KOPT-K1 (cell line): ENCODE data around the gene FHOD3.

Experiments
- H3K27ac ChIP-seq: fragments of 200-600 bp; sonication (generic); 2 replicates; pipeline ENCODE4 v1.5.1; 2016; ENCODE audit warnings: antibody characterized with exemption, mild to moderate bottlenecking, low read depth, low read length; ENCODE audit not compliant: poor library complexity, severe bottlenecking
- H3K36me3 ChIP-seq: fragments of 200-600 bp; sonication (generic); 2 replicates; pipeline ENCODE4 v1.5.1; 2017; ENCODE audit warnings: antibody characterized with exemption, mild to moderate bottlenecking, low read length, moderate library complexity; ENCODE audit not compliant: insufficient read depth
- H3K9me3 ChIP-seq: fragments of 200-600 bp; sonication (generic); 2 replicates; pipeline ENCODE4 v1.5.1; 2017; ENCODE audit warnings: antibody characterized with exemption, low read length, mild to moderate bottlenecking; ENCODE audit not compliant: insufficient read depth, poor library complexity, severe bottlenecking

Gene FHOD3

DNA sequence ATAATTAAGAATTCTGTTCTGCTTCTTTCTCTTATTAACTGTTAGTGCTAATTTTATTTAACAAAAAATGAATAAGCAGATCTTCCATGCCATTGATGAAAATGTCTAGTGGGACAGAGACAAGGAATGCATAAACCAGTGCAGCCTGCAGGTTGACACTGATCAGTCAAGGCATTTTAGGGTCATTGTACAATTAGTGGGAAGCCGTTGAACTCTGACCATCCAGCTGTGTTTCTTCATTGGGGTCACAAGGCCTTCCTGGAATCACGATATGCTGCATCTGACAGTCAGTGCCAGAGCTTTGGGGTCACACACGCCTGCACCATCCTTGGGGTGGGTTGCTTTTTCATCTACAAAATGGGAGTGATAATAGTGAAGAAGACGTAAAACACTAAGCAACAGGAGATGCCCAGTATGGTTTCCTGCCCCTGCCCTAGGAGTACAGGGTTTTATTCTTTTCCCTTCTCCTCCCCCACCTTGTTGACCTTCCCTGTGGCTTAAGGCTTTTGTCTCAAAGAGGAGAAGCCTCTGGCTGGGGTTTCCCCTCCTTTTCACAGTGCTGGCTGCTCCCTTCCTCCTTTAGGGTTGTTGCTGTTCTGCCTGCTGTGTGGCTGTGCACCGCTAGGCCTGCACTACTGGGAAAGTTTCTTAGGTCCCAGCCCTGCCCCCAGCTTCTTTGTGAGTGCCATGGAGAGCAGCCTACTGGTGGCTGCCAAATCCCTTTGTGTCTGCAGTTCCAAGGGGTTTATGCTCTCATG is 285.7 kb downstream of the FHOD3 start:
- Histone ChIP-seq H3K27ac (no peak overlapping the region), H3K36me3 (no peaks in the 10 kb centered on the region), H3K9me3 (no peaks in the 10 kb centered on the region)

DNA sequence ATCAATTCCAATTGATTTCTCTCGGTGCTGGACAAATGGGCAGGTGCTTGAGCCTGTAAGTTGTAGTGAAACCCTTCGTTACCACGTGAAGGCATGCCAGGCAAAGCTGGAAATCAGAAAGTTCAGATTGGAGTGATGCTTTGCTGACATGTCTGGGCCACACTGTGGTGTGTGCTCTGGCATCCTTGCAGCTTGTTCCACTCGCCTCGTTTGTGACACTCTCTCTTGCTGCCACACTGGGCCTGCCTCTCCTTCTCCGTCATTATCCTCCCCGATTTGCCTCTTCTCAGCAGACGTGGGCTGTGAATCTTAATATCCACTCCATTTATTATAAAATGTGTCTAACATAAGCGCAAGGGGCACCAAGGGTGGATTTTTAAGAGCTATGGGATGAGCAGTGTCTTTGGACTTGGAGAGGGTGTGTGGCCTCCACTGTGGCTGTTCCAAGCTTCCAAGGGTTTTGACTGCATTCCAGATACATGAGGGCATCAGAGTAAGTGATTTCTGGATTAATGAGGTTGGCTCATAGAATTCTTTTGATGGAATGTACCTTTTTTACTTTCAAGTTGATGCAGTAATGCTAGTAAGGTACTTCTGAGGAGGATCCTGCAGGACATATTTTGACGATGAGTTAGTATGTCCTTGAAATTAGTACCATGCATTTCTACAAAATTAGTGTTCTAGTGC is 292.5 kb downstream of the FHOD3 start:
- H3K9me3 ChIP-seq: no peaks in the 10 kb centered on the region
- H3K27ac ChIP-seq: no peak overlapping the region

GRCh38 chr18:36590621-36591580 is 293.4 kb downstream of the FHOD3 start:
- H3K36me3 ChIP-seq: no peaks in the 10 kb centered on the region
- H3K27ac ChIP-seq: no peak overlapping the region
- H3K9me3 ChIP-seq: no peaks in the 10 kb centered on the region

More for the DNA sequence above, 292.5 kb downstream of the FHOD3 start:
- H3K36me3 ChIP-seq: no peaks in the 10 kb centered on the region

DNA sequence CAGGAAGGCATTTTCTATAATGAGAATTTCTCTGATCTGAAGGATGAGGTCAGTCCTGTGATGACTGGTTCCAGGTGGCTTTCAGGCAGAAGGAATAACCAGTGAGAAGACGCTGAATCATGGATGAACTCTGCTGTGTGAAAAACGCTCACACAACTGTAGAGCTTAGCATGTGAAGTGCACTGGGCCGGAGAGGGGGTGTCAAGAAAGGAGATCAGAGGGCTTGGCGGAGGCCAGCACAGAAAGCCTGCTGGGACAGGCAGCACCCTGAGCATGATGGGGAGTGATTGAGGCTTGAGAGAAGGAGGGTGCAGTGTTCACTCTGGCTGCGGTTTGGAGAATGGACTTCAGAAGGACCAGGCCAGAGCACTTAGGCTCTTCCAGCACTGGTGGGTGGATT is 294.8 kb downstream of the FHOD3 start:
- no peaks in the 10 kb centered on the region for H3K36me3 ChIP-seq
- H3K27ac ChIP-seq: no peak overlapping the region
- H3K9me3 ChIP-seq: no peaks in the 10 kb centered on the region

DNA sequence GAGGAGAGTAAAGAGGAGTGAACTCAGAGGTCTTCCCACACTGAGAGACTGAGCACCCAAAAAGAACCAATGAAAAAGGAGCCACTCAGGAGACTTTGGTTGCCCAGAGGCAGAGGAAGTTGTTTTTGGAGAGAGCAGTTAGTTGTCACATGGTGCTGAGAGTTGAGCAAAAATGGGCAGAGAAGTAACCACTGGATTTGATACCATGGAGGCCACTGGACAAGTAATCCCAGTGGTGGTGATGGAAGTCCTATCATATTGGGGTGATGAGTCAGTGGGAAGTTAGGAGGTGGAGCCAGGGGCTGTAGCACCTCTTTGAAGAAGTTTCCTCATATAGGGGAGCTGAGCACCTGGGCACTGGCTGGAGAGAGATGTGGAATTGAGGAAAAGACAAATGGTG is 295.5 kb downstream of the FHOD3 start:
- Histone ChIP-seq H3K27ac (no peak overlapping the region), H3K36me3 (no peaks in the 10 kb centered on the region), H3K9me3 (no peaks in the 10 kb centered on the region)

- no peak overlapping the region for H3K27ac ChIP-seq
- H3K9me3 ChIP-seq: no peaks in the 10 kb centered on the region
- H3K36me3 ChIP-seq: no peaks in the 10 kb centered on the region
These were observed 296.1 kb downstream of the FHOD3 start for GRCh38 chr18:36593641-36594040.

GRCh38 chr18:36594621-36595020 is 297.1 kb downstream of the FHOD3 start:
- Histone ChIP-seq H3K27ac (no peak overlapping the region), H3K9me3 (no peaks in the 10 kb centered on the region), H3K36me3 (no peaks in the 10 kb centered on the region)

GRCh38 chr18:36595046-36595817 is 297.7 kb downstream of the FHOD3 start:
- Histone ChIP-seq H3K9me3 (no peaks in the 10 kb centered on the region), H3K27ac (no peak overlapping the region), H3K36me3 (no peaks in the 10 kb centered on the region)

DNA sequence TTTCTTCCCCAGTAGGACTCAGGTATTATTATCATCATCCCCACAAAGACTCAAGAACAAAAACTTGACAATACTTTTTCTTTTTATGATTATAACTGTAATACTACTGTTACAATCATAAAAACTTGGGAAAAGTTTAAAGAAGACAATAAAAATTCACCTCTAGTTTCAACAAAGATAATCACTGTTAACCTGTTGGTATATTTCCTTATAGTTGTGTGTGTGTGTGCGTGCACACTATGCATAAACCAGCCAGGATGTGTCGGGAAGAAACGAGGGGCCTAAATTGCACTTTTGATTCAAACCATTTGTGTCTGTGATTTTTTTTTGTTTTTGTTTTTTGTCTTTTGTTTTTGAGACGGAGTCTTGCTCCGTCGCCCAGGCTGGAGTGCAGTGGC is 298.3 kb downstream of the FHOD3 start:
- Histone ChIP-seq H3K9me3 (no peaks in the 10 kb centered on the region), H3K27ac (no peak overlapping the region), H3K36me3 (no peaks in the 10 kb centered on the region)

- Histone ChIP-seq H3K27ac (no peak overlapping the region), H3K9me3 (no peaks in the 10 kb centered on the region), H3K36me3 (no peaks in the 10 kb centered on the region)
These were observed 300.1 kb downstream of the FHOD3 start for GRCh38 chr18:36597636-36598035.

DNA sequence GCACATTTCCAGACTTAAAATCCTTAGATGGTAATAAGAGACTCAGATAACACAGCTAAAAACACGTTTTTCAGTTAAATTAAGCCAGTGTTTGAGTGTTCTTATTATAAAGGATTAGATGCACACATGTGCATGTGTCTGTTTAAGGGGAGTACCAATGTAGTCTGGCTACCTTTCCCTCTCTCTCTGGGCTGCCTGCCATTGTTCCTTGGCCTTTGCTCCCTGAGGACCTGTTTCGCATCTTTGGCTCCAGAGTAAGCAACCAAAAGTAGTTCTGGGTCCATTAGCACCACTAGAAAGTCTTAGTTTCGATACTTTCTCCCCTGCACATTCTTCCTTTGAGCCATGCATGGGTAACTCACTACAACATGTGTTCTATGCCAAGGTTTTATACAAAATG is 303.0 kb downstream of the FHOD3 start:
- H3K27ac ChIP-seq: no peak overlapping the region

DNA sequence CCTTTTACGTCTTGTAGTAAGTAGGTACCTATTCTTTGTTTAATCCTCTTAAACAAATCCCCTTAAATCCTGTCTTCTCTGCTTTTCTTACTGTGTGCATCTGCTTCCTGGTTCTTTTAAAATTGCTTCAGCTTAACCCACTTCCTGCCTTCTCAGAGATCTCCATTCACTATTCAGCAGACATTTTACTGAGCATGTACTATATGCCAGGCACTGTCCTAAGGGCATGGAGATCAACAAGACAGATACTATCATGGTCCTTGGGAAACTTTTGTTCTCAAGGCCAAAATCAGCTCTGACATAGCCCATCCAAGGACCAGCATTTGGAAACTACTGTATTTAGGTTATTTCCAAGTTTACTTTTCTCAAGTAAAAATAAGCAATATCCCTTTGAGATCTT is 303.8 kb downstream of the FHOD3 start:
- H3K9me3 ChIP-seq: no peaks in the 10 kb centered on the region

More for the DNA sequence above, 303.0 kb downstream of the FHOD3 start:
- Histone ChIP-seq H3K36me3 (no peaks in the 10 kb centered on the region), H3K9me3 (no peaks in the 10 kb centered on the region)

DNA sequence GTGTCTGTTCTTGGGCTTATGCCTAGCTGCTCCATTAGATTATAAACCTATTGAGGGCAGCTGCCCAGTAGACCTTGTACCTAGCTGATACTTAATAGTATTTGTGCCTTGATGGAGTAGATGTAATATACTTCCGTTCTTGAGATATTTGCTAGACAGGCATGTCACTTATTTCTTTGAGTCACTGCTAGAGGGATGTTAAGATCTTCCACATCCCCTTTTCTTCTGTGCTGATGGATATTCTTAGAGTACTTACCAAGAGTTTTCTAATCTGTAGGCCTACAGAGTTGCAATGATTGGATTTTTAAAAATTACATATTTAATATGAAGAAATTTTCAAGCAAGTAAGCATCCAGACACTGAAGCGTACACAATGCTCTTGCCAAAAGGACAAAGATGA is 304.6 kb downstream of the FHOD3 start:
- Histone ChIP-seq H3K36me3 (no peaks in the 10 kb centered on the region), H3K9me3 (no peaks in the 10 kb centered on the region), H3K27ac (no peak overlapping the region)

More for the DNA sequence above, 303.8 kb downstream of the FHOD3 start:
- Histone ChIP-seq H3K36me3 (no peaks in the 10 kb centered on the region), H3K27ac (no peak overlapping the region)

DNA sequence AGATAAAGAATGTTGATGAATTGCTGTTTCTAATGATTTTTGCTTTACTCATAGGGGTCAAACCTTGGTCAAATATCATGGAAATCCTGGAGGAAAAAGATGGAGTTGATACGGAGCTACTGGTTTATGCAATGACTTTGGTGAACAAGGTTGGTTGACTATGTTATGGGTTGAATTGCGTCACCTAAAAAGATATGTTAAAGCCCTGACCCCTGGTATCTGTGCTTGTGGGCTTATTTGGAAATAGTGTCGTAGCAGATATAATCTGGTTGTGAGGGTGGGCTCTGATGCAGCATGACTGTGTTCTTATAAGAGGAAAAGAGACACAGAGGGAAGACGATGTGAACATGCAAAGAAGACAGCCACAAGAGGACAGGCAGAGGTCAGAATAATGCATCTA is 305.1 kb downstream of the FHOD3 start:
- no peaks in the 10 kb centered on the region for H3K36me3 ChIP-seq
- H3K9me3 ChIP-seq: no peaks in the 10 kb centered on the region
- no peak overlapping the region for H3K27ac ChIP-seq
